Measurements from ENCODE around the gene DENND6B. TPM values are rescaled to one million over a fixed set of nuclear protein-coding genes. Genes with fewer than 3 reads are reported as not detected.
A peak's percentile ranks its signal among the peaks of the same experiment; 100 is the strongest.

DENND6B gene
- total RNA-seq, 4 donors from 2014 or later: 8.6 to 13.1 (median 11.7) TPM

DNA sequence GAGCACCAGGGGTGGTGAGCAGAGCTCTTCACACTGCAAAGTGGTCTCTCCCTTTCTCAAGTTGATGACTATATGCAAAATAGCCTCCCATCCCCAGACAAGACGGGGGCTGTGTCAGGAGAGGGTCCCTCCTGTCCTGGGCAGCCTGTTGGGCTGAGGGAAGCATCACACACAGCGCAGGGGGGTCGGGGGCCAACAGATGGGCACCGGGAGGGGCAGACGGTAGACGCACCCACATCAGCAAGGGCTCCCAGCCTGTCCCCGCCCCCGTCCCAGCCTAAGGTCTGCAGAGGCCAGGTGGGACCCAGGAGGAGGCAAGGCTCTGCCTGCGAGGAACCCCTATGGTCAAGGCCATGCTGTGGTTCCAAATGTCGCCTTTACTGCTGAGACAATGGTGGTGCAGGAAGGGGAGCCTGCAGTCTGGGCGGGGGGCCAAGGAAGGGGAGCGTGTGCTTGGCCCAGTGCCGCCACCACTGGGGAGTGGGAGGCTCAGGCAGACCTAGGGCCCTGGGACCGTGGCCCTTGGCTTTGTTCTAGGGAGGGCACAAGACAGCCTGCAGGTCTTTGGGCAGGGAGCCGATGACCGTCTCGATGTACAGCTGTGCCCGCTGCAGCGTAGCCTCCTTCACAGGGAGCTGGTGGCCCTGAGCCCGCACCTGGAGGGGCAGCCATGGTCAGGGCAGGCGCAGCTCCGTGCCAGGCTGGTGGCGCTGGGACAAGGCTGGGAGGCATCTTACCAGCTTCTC, 15.0 kb downstream of the DENND6B start:
- Histone ChIP-seq H3K9me3 (no peaks in the 10 kb centered on the region), H3K4me3 (no peak overlapping the region), H3K27ac (no peak overlapping the region), H3K4me1 (peaks cover 0 to 32% (median 26%) of the 10 kb centered on the region in 4 donors), H3K36me3 (peaks cover 0 to 42% (median 0%) of the 10 kb centered on the region in 3 donors), H3K27me3 (no peaks in the 10 kb centered on the region)
- 72 to 87% methylated on average over 15 to 22 of the region's 23 CpGs for WGBS, 2 donors
- no peak for DNase-seq (ENCODE audit: low spot score in 2 of 2)
- TF ChIP-seq POLR2A (IDR thresholded peaks at IDR 0.05) (no peak), EP300 (IDR thresholded peaks at IDR 0.05) (no peak)
- TF ChIP-seq, protein P1, sequence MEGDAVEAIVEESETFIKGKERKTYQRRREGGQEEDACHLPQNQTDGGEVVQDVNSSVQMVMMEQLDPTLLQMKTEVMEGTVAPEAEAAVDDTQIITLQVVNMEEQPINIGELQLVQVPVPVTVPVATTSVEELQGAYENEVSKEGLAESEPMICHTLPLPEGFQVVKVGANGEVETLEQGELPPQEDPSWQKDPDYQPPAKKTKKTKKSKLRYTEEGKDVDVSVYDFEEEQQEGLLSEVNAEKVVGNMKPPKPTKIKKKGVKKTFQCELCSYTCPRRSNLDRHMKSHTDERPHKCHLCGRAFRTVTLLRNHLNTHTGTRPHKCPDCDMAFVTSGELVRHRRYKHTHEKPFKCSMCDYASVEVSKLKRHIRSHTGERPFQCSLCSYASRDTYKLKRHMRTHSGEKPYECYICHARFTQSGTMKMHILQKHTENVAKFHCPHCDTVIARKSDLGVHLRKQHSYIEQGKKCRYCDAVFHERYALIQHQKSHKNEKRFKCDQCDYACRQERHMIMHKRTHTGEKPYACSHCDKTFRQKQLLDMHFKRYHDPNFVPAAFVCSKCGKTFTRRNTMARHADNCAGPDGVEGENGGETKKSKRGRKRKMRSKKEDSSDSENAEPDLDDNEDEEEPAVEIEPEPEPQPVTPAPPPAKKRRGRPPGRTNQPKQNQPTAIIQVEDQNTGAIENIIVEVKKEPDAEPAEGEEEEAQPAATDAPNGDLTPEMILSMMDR (IDR thresholded peaks at IDR 0.05): no peak

DNA sequence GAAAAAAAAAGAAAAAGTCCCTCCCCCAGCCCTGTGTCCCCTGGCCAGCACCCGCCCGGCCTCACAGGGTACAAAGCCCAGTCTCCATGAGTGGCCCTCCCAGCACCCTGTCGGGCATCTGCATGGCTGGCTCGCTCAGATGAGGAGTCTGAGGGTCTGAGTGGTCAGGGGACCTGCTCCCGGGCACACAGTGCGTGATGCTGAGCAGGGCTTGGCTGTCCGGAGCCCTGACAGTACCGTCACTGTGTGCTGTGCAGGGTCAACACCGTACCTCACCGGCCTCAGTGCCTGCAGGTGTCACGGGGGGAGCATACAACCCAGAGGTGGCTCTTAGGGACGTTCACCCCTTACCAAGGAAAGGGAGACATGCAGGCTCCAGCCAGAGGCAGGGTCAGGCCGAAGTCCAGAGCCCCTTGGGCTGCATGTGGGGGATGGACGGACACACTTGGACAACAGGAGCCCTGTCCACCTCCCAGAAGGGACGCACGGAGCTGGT, 15.8 kb downstream of the DENND6B start:
- H3K36me3 ChIP-seq: peaks cover 0 to 38% (median 0%) of the 10 kb centered on the region in 3 donors
- H3K4me3 ChIP-seq: no peak overlapping the region
- H3K27ac ChIP-seq: no peak overlapping the region
- WGBS, 2 donors: 84% methylated on average over 8 to 16 of the region's 16 CpGs
- no peaks in the 10 kb centered on the region for H3K27me3 ChIP-seq
- TF ChIP-seq POLR2A (IDR thresholded peaks at IDR 0.05) (no peak), EP300 (IDR thresholded peaks at IDR 0.05) (no peak)
- TF ChIP-seq, protein P1 (IDR thresholded peaks at IDR 0.05): no peak
- peaks cover 0 to 36% (median 27%) of the 10 kb centered on the region in 4 donors for H3K4me1 ChIP-seq
- H3K9me3 ChIP-seq: no peaks in the 10 kb centered on the region
- no peak for DNase-seq (ENCODE audit: low spot score in 2 of 2)

DNA sequence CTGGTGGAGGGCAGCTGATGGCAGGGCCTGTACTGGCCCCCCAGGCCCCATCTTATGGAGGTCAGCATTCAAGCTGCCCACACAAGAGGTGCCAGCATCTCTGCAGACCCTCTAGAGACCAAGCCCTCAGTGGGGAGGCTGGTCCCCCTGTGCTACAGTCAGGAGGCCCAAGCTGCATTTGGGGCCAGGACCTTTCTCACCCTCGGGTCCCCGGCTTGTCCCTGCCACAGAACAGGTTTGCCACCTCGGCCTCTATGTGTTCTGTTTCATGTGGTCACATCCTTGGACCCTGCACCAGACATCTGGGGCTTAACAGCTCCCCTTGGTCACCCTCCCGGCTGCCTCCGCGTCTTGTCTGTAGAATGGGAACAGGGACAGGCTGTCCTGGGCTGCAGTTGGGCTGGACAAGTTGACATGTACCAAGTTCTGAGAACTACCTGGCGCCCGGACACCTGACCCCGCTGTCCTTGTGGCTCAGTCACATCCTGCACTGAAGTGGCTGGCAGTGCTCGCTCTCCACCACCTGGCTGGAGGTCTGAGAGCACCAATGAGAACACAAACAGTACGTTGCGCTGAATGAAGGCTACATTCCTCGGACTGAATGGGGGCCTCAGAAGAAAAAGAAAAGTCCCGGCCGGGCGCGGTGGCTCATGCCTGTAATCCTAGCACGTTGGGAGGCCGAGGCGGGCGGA, 16.6 kb downstream of the DENND6B start:
- peak overlapping the region in 2 of 4 donors; percentile 92 to 97 for H3K27ac ChIP-seq
- WGBS, 2 donors: 83 to 84% methylated on average over 18 to 21 of the region's 21 CpGs

DNA sequence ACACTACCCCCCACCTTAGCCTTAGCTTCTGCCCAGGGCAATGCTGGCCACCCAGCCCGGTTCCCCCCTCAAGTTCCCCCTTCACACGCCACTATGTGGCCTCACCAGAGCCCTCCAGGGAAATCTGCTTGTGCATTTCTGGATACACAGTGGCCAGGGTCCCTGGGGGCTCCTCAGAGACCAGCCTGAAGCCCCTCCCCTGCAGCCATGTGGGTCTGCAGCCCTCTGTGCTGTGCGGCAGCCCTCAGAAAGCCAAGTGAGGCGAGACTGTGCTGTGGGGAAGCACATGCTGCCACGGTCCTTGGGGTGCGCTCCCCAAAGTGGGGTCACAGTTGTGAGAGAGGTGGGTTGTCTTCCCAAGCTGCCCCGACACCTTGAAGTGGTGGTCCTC, 17.2 kb downstream of the DENND6B start:
- TF ChIP-seq POLR2A (IDR thresholded peaks at IDR 0.05): no peak
- TF ChIP-seq EP300 (IDR thresholded peaks at IDR 0.05): no peak
- TF ChIP-seq, protein P1 (IDR thresholded peaks at IDR 0.05): no peak
- no peaks in the 10 kb centered on the region for H3K27me3 ChIP-seq
- no peaks in the 10 kb centered on the region for H3K9me3 ChIP-seq
- no peak for DNase-seq (ENCODE audit: low spot score in 2 of 2)
- peaks cover 8 to 45% (median 38%) of the 10 kb centered on the region in 4 donors for H3K4me1 ChIP-seq
- H3K27ac ChIP-seq: peak overlapping the region; percentile 79 to 97 (median 86)
- 74 to 88% methylated on average over 6 to 7 of the region's 7 CpGs for WGBS, 2 donors
- H3K36me3 ChIP-seq: peaks cover 0 to 29% (median 0%) of the 10 kb centered on the region in 3 donors
- H3K4me3 ChIP-seq: no peak overlapping the region

More for the DNA sequence above, 16.6 kb downstream of the DENND6B start:
- Histone ChIP-seq H3K4me1 (peaks cover 2 to 44% (median 34%) of the 10 kb centered on the region in 4 donors), H3K36me3 (peaks cover 0 to 30% (median 0%) of the 10 kb centered on the region in 3 donors), H3K4me3 (no peak overlapping the region), H3K9me3 (no peaks in the 10 kb centered on the region), H3K27me3 (no peaks in the 10 kb centered on the region)
- DNase-seq (ENCODE audit: low spot score in 2 of 2): no peak
- TF ChIP-seq, protein P1 (IDR thresholded peaks at IDR 0.05): no peak
- TF ChIP-seq EP300 (IDR thresholded peaks at IDR 0.05): no peak
- no peak for TF ChIP-seq POLR2A (IDR thresholded peaks at IDR 0.05)
